ENCODE results near the gene TAGLN.
"Not testable (repeated sequence)": the region's sequence is repeated elsewhere in the genome, so short reads cannot be mapped to it uniquely, and the experiment has no call there.

The TAGLN gene

DNA sequence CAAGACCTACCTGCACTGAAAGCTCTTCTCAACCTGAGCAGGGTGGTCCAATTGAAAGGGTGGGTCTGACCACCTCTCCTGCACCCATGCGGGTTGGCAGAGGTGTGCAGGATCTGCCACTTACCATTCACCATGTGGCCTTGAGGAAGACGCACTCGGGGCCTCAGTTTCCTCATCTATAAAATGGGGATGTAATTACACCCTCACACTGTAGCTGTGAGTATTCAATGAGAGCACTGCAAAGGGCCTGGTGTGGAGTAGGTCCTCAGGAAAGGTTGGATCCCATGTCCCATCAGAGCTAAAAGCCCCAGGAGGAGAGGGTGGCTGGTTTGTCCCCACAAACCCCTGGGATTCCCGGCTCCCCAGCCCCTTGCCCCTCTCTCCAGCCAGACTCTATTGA is 557 bp upstream of the TAGLN start:
- ATAC-seq (no peak), DNase-seq (no peak)
- Mint-ChIP-seq H3K36me3 (ENCODE audit: low read depth) (peaks cover 2% of the 10 kb centered on the region), H3K4me1 (no peaks in the 10 kb centered on the region), H3K27me3 (no peaks in the 10 kb centered on the region), H3K4me3 (no peak overlapping the region), H3K27ac (no peak overlapping the region), H3K9me3 (no peaks in the 10 kb centered on the region)

DNA sequence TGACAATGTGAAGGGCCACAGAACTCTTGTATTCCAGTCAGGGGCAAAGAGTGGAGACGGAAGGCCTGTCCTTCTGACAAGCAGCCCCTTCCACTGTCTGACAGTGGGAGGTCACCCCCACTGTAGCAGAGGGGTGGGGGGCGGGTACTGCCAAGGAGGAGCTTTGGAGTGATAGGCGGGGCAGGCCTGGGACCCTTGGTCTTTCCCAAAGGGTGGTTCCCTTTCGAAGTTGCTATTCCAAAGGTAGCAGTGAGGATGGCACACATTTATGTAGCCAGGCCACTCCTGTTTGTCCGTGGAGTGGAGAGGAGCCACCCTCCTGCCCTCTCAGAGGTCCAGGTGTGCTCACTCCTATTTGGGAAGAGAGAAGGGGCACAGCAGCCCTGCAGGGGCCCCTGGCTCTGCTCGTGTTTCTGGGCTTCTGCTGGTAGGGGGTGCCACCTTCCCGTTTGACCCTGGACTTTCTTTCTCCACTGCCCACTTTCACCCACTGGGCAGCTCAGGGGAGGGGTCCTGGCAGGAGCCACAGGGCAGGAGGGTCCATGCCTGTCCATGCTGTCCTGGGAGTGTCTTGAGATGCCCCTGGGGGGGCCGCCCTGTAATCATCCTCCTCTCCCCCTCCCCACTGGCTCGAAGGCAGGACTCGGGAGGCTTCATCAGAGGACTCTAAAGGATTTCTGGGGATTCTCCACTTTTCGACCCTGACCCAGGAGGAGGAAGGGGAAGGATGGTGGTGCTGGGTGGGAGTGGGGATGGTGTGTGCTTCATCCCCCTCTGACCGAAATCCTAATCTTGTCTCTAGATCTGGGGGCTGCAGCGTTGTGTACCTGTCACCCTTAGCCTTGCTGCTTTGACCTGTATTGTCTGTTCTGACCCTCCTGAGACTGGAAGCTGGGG is 994 bp downstream of the TAGLN start:
- Mint-ChIP-seq H3K36me3 (ENCODE audit: low read depth) (peaks cover under 1% of the 10 kb centered on the region), H3K4me3 (no peak overlapping the region), H3K27me3 (no peaks in the 10 kb centered on the region), H3K4me1 (no peaks in the 10 kb centered on the region), H3K9me3 (no peaks in the 10 kb centered on the region), H3K27ac (peak overlapping the region; percentile 31)
- DNase-seq, result no peak
- ATAC-seq, result no peak

DNA sequence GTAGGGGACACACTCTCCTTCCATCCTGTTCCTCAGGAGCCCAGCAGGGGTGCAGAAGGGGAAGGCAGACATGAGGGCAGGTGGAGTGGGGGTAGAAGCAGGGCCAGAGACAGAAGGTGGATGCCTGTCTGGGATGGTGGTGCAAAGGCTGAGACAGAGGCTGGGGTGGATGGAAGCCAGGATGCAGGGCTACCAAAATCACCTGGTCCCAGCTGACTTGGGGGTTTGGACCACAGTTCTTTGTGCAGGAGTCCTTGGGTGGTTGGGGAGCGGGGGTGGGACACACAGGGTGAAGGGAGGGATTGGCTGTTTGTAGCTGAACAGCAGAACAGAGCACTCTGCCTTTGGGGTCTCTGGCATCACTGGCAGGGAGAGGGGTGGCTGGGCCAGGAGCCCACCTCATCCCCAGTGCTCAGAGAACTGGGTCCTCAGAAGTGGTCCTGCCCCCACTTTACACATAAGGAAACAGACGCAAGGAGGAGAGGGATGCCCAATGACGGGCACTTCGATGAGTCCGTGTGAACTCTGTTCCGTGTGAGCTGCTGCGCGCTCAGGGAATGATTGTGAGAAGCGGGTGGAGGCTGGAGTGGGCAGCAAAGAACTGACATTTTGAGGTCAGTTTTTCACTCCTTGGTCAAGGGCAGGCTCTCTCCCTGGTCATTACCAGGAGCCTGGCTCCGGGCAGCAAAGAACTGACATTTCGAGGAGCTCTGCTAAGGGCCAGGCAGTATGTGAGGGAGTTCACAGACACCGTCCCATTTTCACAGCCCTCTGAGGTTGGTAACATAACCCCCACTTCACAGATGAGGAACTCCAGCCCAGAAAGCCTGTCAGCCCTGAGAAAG is 1.9 kb downstream of the TAGLN start:
- DNase-seq (no peak), ATAC-seq (no peak)
- H3K4me3 Mint-ChIP-seq, result no peak overlapping the region
- no peaks in the 10 kb centered on the region for H3K9me3 Mint-ChIP-seq
- H3K27me3 Mint-ChIP-seq, result no peaks in the 10 kb centered on the region
- H3K27ac Mint-ChIP-seq, result peak overlapping the region; percentile 31
- H3K36me3 Mint-ChIP-seq (ENCODE audit: low read depth), result peaks cover 5% of the 10 kb centered on the region
- H3K4me1 Mint-ChIP-seq, result no peaks in the 10 kb centered on the region

DNA sequence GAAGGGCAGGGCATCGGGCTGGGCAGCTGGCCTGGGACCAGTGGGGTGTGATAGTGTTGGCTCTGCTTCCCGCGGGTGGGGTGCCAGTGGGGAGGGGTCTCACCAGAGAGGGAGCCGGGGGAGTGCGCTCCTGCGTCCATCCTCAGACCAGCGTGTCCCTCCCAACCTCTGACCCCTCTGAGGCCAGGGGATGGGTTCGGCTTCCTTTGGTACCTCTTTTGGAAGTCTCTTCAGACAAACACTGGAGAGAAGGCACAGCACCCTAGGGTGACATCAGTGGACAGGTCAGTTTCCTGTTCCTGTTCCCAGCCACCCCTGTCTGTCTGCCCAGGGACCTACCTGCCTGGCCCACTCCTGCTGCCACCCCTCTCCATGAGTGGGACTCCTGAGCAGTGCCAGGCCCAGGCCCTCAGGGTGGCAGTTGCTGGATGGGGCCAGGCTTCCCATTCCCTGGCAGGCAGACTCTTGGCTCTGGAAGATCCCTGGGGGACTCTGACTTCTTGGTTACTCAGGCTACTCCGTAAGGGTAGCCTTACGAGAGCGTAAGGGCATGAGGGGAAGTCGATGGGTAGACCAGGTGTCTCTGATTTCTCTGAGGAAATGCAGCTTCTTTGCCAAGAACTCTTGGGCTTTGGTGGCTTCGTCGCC is 2.6 kb downstream of the TAGLN start:
- no peak for ATAC-seq
- Mint-ChIP-seq H3K9me3 (no peaks in the 10 kb centered on the region), H3K36me3 (ENCODE audit: low read depth) (peaks cover 6% of the 10 kb centered on the region), H3K27me3 (no peaks in the 10 kb centered on the region), H3K4me1 (no peaks in the 10 kb centered on the region), H3K27ac (no peak overlapping the region), H3K4me3 (no peak overlapping the region)
- DNase-seq, result no peak

DNA sequence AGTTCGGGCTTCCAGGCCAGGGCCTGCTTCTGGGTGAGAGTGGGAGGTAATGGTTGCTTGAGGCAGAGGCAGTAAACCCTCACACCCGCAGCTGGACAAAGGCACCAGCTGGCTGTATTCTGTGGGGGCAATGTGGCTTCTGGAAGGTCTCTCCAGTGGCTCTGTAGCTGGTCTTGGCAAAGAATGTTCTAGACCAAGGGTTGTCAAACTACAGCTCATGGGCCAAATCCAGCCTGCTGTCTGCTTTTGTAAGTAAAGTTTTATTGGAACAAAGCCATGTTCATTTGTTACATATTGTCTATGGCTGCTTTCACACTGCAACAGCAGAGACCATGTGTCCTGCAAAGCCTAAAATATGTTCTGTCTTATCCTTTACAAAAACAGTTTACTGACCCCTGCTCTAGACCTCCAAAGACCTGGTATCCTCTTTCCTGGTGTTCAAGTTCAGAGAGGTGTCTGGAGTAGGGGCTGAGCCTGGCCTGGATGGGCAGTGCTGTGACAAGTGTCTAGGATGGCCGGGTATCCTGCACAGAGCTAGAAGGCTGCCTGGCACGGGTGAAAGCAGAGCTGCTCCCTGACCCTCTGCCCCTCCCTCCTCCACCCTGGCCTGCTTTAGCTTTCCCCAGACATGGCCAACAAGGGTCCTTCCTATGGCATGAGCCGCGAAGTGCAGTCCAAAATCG is 3.4 kb downstream of the TAGLN start:
- no peaks in the 10 kb centered on the region for H3K9me3 Mint-ChIP-seq
- H3K4me3 Mint-ChIP-seq, result no peak overlapping the region
- ATAC-seq (no peak), DNase-seq (no peak)
- peaks cover 6% of the 10 kb centered on the region for H3K36me3 Mint-ChIP-seq (ENCODE audit: low read depth)
- no peaks in the 10 kb centered on the region for H3K4me1 Mint-ChIP-seq
- no peak overlapping the region for H3K27ac Mint-ChIP-seq
- H3K27me3 Mint-ChIP-seq, result no peaks in the 10 kb centered on the region

DNA sequence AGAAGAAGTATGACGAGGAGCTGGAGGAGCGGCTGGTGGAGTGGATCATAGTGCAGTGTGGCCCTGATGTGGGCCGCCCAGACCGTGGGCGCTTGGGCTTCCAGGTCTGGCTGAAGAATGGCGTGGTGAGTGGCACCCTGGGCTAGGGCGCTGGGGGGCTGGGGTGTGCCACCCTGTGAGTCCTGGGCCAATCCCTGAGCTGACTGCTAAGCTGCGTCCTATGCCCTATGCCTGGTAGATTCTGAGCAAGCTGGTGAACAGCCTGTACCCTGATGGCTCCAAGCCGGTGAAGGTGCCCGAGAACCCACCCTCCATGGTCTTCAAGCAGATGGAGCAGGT is 3.9 kb downstream of the TAGLN start:
- Mint-ChIP-seq H3K9me3 (no peaks in the 10 kb centered on the region), H3K27ac (no peak overlapping the region), H3K4me3 (no peak overlapping the region), H3K4me1 (no peaks in the 10 kb centered on the region), H3K36me3 (ENCODE audit: low read depth) (peaks cover 6% of the 10 kb centered on the region), H3K27me3 (no peaks in the 10 kb centered on the region)
- no peak for DNase-seq
- ATAC-seq, result no peak

DNA sequence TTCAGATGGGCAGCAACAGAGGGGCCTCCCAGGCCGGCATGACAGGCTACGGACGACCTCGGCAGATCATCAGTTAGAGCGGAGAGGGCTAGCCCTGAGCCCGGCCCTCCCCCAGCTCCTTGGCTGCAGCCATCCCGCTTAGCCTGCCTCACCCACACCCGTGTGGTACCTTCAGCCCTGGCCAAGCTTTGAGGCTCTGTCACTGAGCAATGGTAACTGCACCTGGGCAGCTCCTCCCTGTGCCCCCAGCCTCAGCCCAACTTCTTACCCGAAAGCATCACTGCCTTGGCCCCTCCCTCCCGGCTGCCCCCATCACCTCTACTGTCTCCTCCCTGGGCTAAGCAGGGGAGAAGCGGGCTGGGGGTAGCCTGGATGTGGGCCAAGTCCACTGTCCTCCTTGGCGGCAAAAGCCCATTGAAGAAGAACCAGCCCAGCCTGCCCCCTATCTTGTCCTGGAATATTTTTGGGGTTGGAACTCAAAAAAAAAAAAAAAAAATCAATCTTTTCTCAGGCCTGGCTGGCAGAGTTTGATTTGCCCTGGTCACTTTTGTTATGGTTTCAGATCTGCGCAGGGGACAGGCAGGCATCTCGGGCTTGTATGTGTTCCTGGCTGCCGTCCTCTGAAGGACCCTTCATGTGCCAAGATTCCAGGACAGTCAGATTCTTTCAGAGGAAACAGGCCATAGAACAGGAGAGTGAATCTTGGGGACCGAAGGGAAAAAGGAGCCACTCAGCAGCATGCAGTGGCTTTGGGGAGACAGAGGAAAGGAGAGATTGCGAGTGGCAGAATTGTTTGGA is 5.3 kb downstream of the TAGLN start:
- no peak for ATAC-seq
- DNase-seq, result no peak
- no peak overlapping the region for H3K27ac Mint-ChIP-seq
- H3K27me3 Mint-ChIP-seq, result no peaks in the 10 kb centered on the region
- peaks cover 6% of the 10 kb centered on the region for H3K36me3 Mint-ChIP-seq (ENCODE audit: low read depth)
- H3K9me3 Mint-ChIP-seq, result no peaks in the 10 kb centered on the region
- H3K4me1 Mint-ChIP-seq, result no peaks in the 10 kb centered on the region
- no peak overlapping the region for H3K4me3 Mint-ChIP-seq

DNA sequence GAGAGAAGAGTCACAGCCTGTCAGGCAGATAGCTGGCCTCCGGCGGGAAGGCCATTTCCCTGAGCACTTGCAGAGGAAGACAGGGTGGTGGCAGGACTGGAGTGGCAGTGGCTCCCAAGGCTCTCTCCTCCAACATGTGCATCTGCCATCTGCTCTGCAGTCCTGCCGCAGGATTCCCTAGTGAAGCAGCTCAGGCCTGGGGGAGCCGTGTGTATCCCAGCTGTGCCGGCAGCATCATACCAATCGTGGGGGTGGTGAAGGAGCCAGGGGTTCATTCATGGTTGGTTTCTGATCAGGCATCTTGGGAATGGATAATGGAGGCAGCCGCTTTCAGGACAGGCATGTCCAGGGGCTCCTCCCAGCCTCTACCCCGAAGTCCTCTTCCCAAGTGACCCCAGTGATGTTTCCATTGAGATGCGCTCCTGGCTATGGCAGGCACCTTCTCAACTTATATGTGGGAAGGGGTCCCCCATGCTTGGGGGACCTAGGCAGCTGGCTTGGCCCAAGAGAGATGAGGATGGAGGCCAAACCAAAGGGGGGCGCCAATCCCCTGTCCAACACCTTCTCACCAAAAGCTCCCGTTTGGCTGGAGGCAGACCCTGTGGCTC is 6.1 kb downstream of the TAGLN start:
- Mint-ChIP-seq H3K9me3 (no peaks in the 10 kb centered on the region), H3K27me3 (no peaks in the 10 kb centered on the region), H3K27ac (no peak overlapping the region), H3K4me1 (no peaks in the 10 kb centered on the region), H3K36me3 (ENCODE audit: low read depth) (peaks cover 6% of the 10 kb centered on the region), H3K4me3 (no peak overlapping the region)
- no peak for DNase-seq
- no peak for ATAC-seq

DNA sequence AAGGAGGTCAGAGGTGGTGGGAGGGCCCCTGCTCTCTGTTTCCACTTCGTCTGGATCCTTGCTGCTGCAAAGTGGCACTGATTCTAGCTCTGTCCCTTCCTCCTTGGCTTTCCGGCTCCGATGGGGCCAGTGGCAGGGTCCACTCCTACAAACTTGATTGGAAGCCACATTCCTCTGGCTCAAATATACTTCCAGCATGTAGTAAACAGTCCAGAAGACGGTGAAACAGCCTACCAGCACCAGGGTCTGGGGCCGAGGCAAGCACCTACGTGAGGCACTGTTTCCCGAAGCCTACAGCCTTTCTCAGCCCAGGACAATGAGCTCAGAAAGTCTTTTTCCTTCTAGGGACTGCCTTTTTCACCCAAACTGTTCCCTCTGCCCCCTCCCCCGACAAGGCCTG is 6.9 kb downstream of the TAGLN start:
- not testable (repeated sequence) for DNase-seq; H3K4me1 Mint-ChIP-seq; ATAC-seq; H3K9me3 Mint-ChIP-seq; H3K36me3 Mint-ChIP-seq (ENCODE audit: low read depth); H3K27me3 Mint-ChIP-seq; H3K27ac Mint-ChIP-seq; H3K4me3 Mint-ChIP-seq

DNA sequence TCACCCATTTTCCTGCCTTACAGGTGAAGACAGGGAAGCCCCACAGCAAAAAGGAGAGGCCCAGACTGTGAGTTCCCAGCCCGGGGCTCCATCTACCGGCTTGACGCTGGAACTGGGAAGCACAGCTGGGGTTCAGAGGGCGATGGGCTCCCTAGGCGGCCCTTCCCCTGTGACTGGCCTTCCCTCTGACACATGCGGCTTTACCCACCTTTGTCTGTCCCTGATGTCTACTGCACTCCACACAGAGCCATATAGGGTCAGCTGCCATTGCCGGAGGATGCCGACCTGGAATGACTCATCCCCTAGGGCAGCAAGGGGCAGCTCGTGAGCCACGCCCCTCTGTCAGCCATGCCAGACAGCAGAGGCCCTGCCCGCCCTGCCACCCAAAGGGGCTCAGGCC is 7.7 kb downstream of the TAGLN start:
- H3K4me3 Mint-ChIP-seq, ATAC-seq, H3K27me3 Mint-ChIP-seq, H3K9me3 Mint-ChIP-seq, H3K27ac Mint-ChIP-seq, DNase-seq, H3K4me1 Mint-ChIP-seq: not testable (repeated sequence)
- H3K36me3 Mint-ChIP-seq (ENCODE audit: low read depth), result peaks cover 11% of the 10 kb centered on the region

DNA sequence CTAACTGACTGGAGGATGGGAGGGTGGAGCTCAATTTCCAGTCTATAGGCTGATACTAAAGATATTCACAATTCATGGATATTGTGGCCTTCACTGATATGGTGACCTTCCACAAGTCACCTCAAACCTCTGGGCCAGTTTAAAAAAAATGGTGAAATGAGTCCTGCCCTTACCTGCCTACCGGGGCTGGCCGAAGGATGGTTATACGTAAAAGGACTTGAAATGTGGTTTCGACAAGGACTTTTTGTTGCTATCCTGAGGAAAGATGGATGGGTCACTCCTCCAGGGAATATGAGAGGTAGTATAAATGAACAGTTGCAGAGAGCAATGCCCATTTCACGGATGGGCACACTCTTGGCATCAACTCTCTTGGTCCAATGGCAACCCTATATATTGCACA is 8.3 kb downstream of the TAGLN start:
- not testable (repeated sequence) for H3K9me3 Mint-ChIP-seq, ATAC-seq, H3K4me1 Mint-ChIP-seq, H3K27ac Mint-ChIP-seq, H3K4me3 Mint-ChIP-seq, H3K27me3 Mint-ChIP-seq, DNase-seq
- H3K36me3 Mint-ChIP-seq (ENCODE audit: low read depth), result peaks cover 14% of the 10 kb centered on the region

DNA sequence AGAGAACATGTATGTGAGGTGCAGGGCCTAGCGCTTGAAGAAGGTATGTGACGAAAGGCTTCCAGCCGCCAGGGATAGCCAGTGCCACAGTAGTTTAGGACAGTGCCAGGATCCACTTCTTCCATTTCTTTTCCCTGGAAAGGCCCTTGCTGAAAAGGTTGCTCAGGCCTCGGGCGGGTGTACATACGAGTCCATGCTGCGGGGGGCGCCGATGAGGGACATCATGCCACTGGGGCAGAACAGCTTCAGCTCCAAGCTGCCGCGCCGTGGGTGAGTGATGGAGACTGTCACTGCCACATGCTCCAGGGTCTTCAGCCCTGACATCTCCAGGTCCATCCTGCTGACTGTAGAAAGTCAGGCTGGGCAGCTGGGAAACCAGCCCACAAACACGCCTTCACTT is 9.5 kb downstream of the TAGLN start:
- not testable (repeated sequence) for H3K27ac Mint-ChIP-seq, H3K27me3 Mint-ChIP-seq
- peaks cover 25% of the 10 kb centered on the region for H3K36me3 Mint-ChIP-seq (ENCODE audit: low read depth)

DNA sequence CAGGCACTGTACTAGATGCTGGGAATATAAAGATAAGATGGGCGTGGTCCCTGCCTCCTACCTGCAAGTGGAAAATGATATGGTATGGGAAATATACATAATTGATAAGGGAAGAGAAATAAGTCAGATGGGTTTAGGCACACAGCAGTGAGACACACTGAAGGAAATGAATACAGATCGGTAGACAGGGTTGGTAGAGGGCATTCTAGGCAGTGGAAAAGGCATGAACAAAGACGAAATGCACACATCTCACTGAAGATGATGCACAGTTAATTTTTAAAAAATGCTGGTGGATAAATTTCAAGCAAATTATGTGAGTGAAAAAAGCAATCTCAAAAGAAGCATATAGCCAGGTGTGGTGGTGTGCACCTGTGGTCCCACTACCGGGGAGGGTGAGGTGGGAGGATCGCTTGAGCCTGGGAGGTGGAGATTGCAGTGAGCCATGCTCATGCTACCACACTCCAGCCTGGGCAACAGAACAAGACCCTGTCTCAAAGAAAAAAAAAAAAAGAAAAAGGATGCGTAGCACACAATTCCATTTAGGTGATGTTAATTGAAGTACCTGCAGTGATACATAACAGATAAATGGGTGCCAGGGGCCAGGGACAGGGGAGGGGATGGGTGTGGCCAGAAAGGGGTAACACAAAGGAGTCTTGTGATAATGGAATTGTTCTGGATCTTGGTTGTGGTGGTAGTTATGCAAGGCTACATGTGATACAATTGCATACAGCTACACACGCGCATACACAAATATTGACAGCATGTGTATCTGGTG is 10.4 kb downstream of the TAGLN start:
- DNase-seq, H3K9me3 Mint-ChIP-seq, H3K27ac Mint-ChIP-seq, H3K4me3 Mint-ChIP-seq, H3K27me3 Mint-ChIP-seq, H3K4me1 Mint-ChIP-seq, ATAC-seq: not testable (repeated sequence)
- peaks cover 30% of the 10 kb centered on the region for H3K36me3 Mint-ChIP-seq (ENCODE audit: low read depth)

More for the DNA sequence above, 9.5 kb downstream of the TAGLN start:
- H3K9me3 Mint-ChIP-seq, ATAC-seq, DNase-seq, H3K4me3 Mint-ChIP-seq, H3K4me1 Mint-ChIP-seq: not testable (repeated sequence)

All from activated naive CD8-positive, alpha-beta T cell treated with anti-CD3 and anti-CD28 coated beads, Interleukin-2, amount 50 U/mL, for 24 hours (primary cell).